HG03103 (cell line): Measurements from ENCODE around the gene TMEM229B.
A peak's percentile ranks its signal among the peaks of the same experiment; 100 is the strongest.

Experiments used
- ATAC-seq: cut with Tn5 transposase; IDR thresholded peaks from one replicate; pipeline ENCODE4 v1.9.1; 2021; ENCODE audit warnings: low read depth; ENCODE audit not compliant: unreplicated experiment

Gene TMEM229B

GRCh38 chr14:67487937-67488893 is at the start of gene TMEM229B:
Gene TMEM229B (minus strand): TSS chr14:67488721. CDS start chr14:67473923, 14,798 bp downstream.
- peak; percentile 83 for ATAC-seq

- ATAC-seq: no peak
These were observed 49.2 kb upstream of the TMEM229B start for GRCh38 chr14:67537736-67538135.

- ATAC-seq: no peak
These were observed 47.6 kb upstream of the TMEM229B start for GRCh38 chr14:67536087-67536486.

- ATAC-seq: no peak
These were observed 45.2 kb upstream of the TMEM229B start for GRCh38 chr14:67533754-67534085.

GRCh38 chr14:67532998-67533753 is 44.7 kb upstream of the TMEM229B start, which contains the start of gene PLEKHH1:
Gene PLEKHH1 (plus strand): TSS chr14:67533290. CDS start chr14:67541868, 8,578 bp downstream.
- peak; percentile 65 for ATAC-seq

GRCh38 chr14:67532606-67532997 is 44.1 kb upstream of the TMEM229B start:
- no peak for ATAC-seq

GRCh38 chr14:67529947-67530935 is 41.7 kb upstream of the TMEM229B start:
- no peak for ATAC-seq

GRCh38 chr14:67528276-67528675 is 39.8 kb upstream of the TMEM229B start:
- no peak for ATAC-seq

- no peak for ATAC-seq
These were observed 39.2 kb upstream of the TMEM229B start for GRCh38 chr14:67527756-67528155.

- no peak for ATAC-seq
These were observed 38.3 kb upstream of the TMEM229B start for GRCh38 chr14:67526676-67527459.

- ATAC-seq: no peak
These were observed 37.7 kb upstream of the TMEM229B start for GRCh38 chr14:67526181-67526580.

- no peak for ATAC-seq
These were observed 36.9 kb upstream of the TMEM229B start for GRCh38 chr14:67525389-67525788.

GRCh38 chr14:67524634-67524963 is 36.1 kb upstream of the TMEM229B start:
- ATAC-seq: no peak

- ATAC-seq: no peak
These were observed 35.5 kb upstream of the TMEM229B start for GRCh38 chr14:67523764-67524633.

GRCh38 chr14:67522270-67522669 is 33.7 kb upstream of the TMEM229B start:
- no peak for ATAC-seq

- no peak for ATAC-seq
These were observed 32.0 kb upstream of the TMEM229B start for GRCh38 chr14:67520482-67520881.

- no peak for ATAC-seq
These were observed 30.9 kb upstream of the TMEM229B start for GRCh38 chr14:67519406-67519805.

- no peak for ATAC-seq
These were observed 28.6 kb upstream of the TMEM229B start for GRCh38 chr14:67517083-67517482.

GRCh38 chr14:67516676-67517075 is 28.2 kb upstream of the TMEM229B start:
- no peak for ATAC-seq
